ENCODE measurements around the gene DENND5B. TPM values are rescaled to one million over a fixed set of nuclear protein-coding genes. Genes with fewer than 3 reads are reported as not detected.

DENND5B gene
- total and polyA plus RNA-seq, 2 of the 4 experiments (the other 2 are of a cell fraction), result 5.5 to 13.4 TPM

- no peak overlapping the region for H2BK5ac ChIP-seq (ENCODE audit: low read depth, low read length, poor library complexity, severe bottlenecking)
- DNase-seq, result no peak
- intact Hi-C loops (cut with micrococcal nuclease) (no loop called here), dilution Hi-C loops (cut with HindIII; ENCODE audit: low sequenced_read_pairs, unreplicated experiment) (no loop called here), in situ Hi-C loops (cut with MboI; ENCODE audit: low sequenced_read_pairs) (loop anchor here (25.0 kb wide), 1 partner anchor 162 kb away; no protein-coding TSS in a partner anchor)
- H4K91ac ChIP-seq (ENCODE audit: insufficient read depth, low read depth, low read length), result no peak overlapping the region
- H4K8ac ChIP-seq (ENCODE audit: low read depth in 2 of 2, low read length in 2 of 2), result no peak overlapping the region
- TF ChIP-seq ELK1 (IDR thresholded peaks at IDR 0.05; ENCODE audit: borderline replicate concordance, low read depth, low read length), result no peak
- no peak for TF ChIP-seq RFX5 (IDR thresholded peaks at IDR 0.05; ENCODE audit: low read depth, low read length)
- TF ChIP-seq CHD1 (IDR thresholded peaks at IDR 0.05; ENCODE audit: low read depth, low read length), result no peak
- TF ChIP-seq RAD21 (IDR thresholded peaks at IDR 0.05; ENCODE audit: low read length), result no peak
- TF ChIP-seq MAZ (IDR thresholded peaks at IDR 0.05; ENCODE audit: borderline replicate concordance, low read depth, low read length), result no peak
- TF ChIP-seq FOS (IDR thresholded peaks at IDR 0.05; ENCODE audit: low read depth, low read length), result no peak
- no peak for TF ChIP-seq POLR2A (IDR thresholded peaks at IDR 0.05; ENCODE audit: low read depth, low read length)
- no peak for TF ChIP-seq MAFK (IDR thresholded peaks at IDR 0.05; ENCODE audit: low read depth, low read length)
- TF ChIP-seq USF2 (IDR thresholded peaks at IDR 0.05; ENCODE audit: low read depth, low read length), result no peak
- TF ChIP-seq SMC3 (IDR thresholded peaks at IDR 0.05; ENCODE audit: low read depth, low read length), result no peak
- no peak for TF ChIP-seq RCOR1 (IDR thresholded peaks at IDR 0.05; ENCODE audit: insufficient replicate concordance, low read length)
- no peak for TF ChIP-seq CTCF (conservative IDR thresholded peaks at IDR 0.05; ENCODE audit: low read depth, low read length)
- no peak for TF ChIP-seq BHLHE40 (IDR thresholded peaks at IDR 0.05; ENCODE audit: low read depth, low read length)
- TF ChIP-seq CEBPB (IDR thresholded peaks at IDR 0.05; ENCODE audit: low read depth, low read length), result no peak
- no peak for TF ChIP-seq MXI1 (IDR thresholded peaks at IDR 0.05; ENCODE audit: borderline replicate concordance, low read depth, low read length)
- no peak for TF ChIP-seq NFE2L2 (IDR thresholded peaks at IDR 0.05; ENCODE audit: low read depth, low read length)
- WGBS, 2 experiments (ENCODE audit: extremely low coverage in 2 of 2, insufficient read length in 1 of 2), result 100% methylated on average over 1 of the region's 4 CpGs; no CpG with 5 or more reads in 1 of the 2 experiments
- H2AFZ ChIP-seq (replicated peaks; ENCODE audit: low read length, poor library complexity), result no peak overlapping the region
- no peak overlapping the region for H3K23ac ChIP-seq (ENCODE audit: low read depth, low read length)
- H3K27me3 ChIP-seq (ENCODE audit: control insufficient read depth, insufficient read depth, low read length), result no peaks in the 10 kb centered on the region
- no peaks in the 10 kb centered on the region for H3K9me3 ChIP-seq (ENCODE audit: control insufficient read depth, insufficient read depth, low read length)
- no peaks in the 10 kb centered on the region for H3K36me3 ChIP-seq (ENCODE audit: control insufficient read depth, insufficient read depth, low read length)
- no peak overlapping the region for H2BK20ac ChIP-seq (ENCODE audit: low read depth, low read length)
- CTCF ChIA-PET, result interaction anchor here (1.2 kb wide), 1 partner anchor 83 kb away, joined by 3 read pairs; no protein-coding TSS in a partner anchor
- no peak overlapping the region for H3K27ac ChIP-seq (ENCODE audit: insufficient read depth, low read length)
- H2BK15ac ChIP-seq (ENCODE audit: low read depth, low read length), result no peak overlapping the region
- H2AK9ac ChIP-seq (replicated peaks; ENCODE audit: low read depth, low read length, poor library complexity), result no peak overlapping the region
- ATAC-seq (ENCODE audit: low read depth), result no peak
- POLR2A ChIA-PET (ENCODE audit: unreplicated experiment), result no interaction called here
- no peak overlapping the region for H3K18ac ChIP-seq (ENCODE audit: low read depth, low read length)
- no peaks in the 10 kb centered on the region for H4K20me1 ChIP-seq (ENCODE audit: insufficient read depth, low read length)
- no peak overlapping the region for H4K5ac ChIP-seq (ENCODE audit: low read depth, low read length)
- no peak overlapping the region for H3K4me2 ChIP-seq (ENCODE audit: low read depth, low read length)
- H3K9me1 ChIP-seq (ENCODE audit: insufficient read depth, low read length), result no peaks in the 10 kb centered on the region
- no peak overlapping the region for H2BK120ac ChIP-seq (ENCODE audit: low read depth, low read length)
- H2AK5ac ChIP-seq (ENCODE audit: low read depth, low read length), result no peak overlapping the region
- no peak overlapping the region for H3K14ac ChIP-seq (replicated peaks; ENCODE audit: low read depth, low read length)
- no TSS peak for BruUV-seq (replicated peaks)
- no peak overlapping the region for H3K9ac ChIP-seq (ENCODE audit: low read depth, low read length)
- no peaks in the 10 kb centered on the region for H3K79me1 ChIP-seq (ENCODE audit: low read depth in 1 of 2, low read length in 2 of 2)
- no peak overlapping the region for H3K4me3 ChIP-seq (ENCODE audit: insufficient read depth, low read depth, low read length)
- peaks cover 2% of the 10 kb centered on the region; the same call in 1 of the 2 replicates for H3K4me1 ChIP-seq (ENCODE audit: control insufficient read depth, insufficient read depth, low read length)
- H3K56ac ChIP-seq (ENCODE audit: extremely low read depth, insufficient read depth, low read length), result no peak overlapping the region
- no peak overlapping the region for H3K4ac ChIP-seq (ENCODE audit: low read depth, low read length)
Measured at GRCh38 chr12:31599053-31599452, 8.1 kb upstream of the DENND5B start.

Data from IMR-90 (cell line).